ENCODE data around the gene HTT. TPM values are rescaled to one million over a fixed set of nuclear protein-coding genes. Genes with fewer than 3 reads are reported as not detected.

The HTT gene
- total RNA-seq, 2 experiments from 2014 or later, result 52.5 to 55.7 TPM

DNA sequence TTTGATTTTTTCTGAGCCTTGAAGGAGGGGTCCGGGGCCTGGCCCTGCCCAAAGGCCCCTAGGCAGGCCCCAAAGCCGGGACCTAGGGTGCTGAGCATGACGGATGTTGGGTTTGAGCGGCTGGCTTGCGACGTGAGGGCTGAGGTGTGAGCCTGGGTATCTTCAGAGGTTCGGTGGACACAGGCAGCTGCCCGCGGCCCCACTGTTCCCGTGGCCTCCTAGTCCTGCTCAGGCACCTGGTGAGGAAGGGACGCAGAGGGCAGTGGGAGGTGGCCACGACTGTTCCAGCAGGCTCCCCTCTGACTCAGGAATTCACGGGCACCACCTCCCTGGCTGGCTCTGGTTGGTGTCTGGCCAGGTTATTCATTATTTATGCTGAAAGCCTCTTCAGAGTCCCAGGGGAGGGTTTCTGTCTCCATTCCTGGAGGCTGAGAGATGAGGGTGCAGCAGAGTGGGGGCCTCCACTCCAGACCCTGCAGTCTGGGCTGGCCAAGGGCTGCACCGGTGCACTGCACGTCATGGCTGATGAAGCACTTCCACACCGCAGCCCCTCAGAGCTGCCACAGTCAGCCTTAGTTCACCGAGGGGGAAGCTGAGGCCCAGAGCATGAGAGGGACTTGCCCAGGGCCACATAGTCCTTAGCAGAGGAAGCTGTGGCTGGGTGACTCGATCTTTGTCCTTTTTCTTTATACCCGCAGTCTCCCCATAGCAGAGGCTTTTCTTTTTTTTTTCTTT lies 176.6 kb downstream of the HTT start:
- CTCF ChIA-PET, result no interaction called here
- POLR2A ChIA-PET, result no interaction called here

DNA sequence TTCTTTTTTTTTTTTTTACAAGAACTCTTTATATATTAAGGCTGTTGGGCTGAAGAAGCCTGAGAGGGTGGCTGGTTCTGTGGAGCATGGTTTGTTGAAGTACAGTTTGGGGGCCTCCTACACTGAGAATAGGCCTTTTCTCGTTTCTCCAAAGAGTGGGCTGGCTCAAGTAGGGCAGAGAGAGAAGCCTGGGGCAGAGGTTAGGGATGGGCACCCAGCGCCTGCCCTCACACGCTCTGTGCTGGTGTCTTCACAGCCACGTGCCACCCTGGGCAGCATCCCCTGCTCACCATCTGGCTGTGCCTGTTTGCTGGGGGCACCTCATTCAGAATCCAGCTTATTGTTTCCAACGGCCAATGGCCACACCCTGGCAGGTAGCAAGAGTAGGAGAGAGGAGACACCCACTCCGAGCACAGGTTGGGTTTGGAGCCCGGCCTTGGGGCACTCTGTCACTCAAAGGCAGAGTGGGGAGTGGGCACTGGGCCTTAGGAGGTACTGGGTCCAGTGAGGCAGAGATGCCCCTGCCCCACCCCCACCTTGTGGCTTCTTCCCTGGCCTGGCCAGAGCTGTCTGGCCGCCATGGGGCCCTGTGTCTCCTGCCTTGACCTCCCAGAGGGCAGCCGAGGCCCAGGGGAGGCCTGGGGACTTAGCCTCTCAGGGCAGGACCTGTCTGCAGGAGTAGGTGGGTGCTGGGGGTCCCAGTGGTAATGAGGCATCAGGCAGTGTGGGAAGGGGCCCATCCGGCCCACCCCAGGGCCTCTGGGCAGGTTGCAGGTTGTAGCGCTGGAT lies 177.4 kb downstream of the HTT start:
- POLR2A ChIA-PET, result no interaction called here
- CTCF ChIA-PET, result no interaction called here

- CTCF ChIA-PET, result no interaction called here
Observed at GRCh38 chr4:3252480-3252828, 178.0 kb downstream of the HTT start.

GRCh38 chr4:3252831-3253641 lies 178.6 kb downstream of the HTT start:
- POLR2A ChIA-PET, result no interaction called here
- CTCF ChIA-PET, result no interaction called here

More at GRCh38 chr4:3252480-3252828, 178.0 kb downstream of the HTT start:
- POLR2A ChIA-PET, result no interaction called here

DNA sequence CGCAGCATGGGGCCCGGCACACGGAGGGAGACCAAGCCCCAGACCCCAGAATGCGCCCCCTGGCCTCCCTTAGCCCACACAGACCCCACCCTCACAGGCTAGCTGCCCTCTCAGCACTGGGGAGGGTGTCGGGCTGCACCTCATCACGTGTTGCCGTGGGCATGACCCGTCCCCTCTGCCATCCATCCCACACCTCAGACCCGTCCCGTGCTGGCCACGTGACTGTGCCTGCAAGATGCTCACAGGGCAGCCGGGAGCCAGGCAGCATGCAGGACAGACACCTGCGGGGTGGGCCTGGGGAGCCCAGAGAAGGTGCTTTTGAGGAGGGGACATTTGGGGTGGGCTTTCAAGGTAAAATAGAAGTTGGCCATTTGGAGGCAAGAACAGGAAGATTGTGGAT lies 179.3 kb downstream of the HTT start:
- CTCF ChIA-PET, result no interaction called here
- POLR2A ChIA-PET, result no interaction called here

DNA sequence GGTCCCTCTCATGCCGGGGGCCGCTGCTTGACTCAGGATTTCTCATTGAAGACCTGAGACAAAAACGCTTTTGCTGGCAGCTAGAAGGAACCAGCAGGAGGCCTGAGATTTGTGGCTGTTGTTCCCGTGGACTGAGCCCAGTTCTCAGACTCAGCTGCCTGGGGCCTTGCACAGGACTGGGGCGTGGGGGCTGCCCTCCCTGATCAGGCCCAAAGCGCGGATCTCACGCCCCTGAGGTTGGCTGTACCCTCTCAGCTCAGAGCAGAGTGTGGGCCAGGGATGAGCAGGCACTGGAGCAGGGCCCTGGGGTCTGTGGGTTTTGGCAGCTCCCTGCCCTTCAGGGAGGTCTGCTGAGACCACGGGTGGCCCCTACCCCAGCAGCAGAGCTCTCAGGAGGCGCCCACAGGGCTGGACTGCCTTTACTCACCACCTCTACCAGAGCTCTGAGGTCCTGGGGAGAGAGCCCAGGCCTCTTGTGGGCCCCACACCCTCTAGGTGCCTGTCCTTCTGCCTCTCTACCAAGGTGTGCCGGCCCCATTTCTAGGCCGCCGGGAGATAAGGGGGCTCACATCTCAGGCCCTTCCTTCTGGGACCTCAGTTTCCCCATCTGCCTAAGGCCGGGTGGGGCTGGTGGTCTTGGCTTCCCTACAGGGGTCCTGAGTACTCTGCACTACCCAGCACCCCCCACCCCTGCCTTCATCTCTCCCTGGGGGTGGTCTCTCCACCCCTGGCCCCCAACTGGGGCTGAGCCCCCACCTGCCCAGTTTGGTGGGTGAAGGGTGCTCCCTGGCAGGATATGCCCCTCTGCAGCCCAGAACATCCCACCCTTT lies 180.0 kb downstream of the HTT start:
- POLR2A ChIA-PET, result no interaction called here
- CTCF ChIA-PET, result no interaction called here

- ChIA-PET CTCF (no interaction called here), POLR2A (no interaction called here)
Observed at GRCh38 chr4:3255611-3256186, 181.2 kb downstream of the HTT start.

DNA sequence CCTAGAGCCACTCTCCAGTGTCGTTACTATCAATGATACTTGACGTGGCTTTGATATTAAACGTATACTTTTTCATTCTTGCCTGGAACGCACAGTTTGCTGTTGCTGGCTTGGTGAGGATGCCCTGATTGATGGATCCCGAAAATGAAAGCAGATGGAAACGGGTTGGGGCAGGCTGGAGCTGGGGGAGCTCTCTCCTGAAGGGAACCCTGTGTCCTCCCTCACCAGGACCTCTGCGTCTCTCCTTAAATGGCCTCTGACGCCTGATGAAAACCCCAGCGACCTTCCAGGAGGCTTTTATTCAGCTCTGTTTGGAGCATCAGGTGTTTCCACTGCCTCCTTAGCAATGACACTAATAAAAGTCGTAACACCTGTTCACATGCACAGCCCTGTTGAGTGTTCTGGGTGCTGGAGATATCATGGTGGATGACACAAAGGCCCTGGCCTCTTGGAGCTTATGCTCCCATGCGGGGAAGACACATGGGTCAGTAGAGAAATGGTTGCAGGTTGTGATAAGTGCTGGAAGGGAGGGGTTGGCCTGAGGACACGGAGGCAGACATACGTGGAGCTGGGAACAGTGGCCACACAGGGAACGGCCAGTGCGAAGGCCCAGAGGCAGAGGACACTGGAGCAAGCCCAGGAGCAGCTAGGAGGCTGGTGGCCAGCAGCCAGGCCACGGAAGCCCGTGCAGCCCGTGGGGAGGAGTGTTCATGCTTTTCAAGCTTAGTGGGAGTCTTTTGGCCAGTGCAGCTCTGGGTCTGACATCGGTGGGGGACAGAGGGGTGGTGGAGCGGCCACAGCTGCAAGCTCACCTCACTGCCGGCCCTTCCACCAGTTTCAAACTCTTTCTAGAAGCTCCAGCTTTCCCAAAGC lies 182.0 kb downstream of the HTT start:
- POLR2A ChIA-PET, result no interaction called here
- CTCF ChIA-PET, result no interaction called here

DNA sequence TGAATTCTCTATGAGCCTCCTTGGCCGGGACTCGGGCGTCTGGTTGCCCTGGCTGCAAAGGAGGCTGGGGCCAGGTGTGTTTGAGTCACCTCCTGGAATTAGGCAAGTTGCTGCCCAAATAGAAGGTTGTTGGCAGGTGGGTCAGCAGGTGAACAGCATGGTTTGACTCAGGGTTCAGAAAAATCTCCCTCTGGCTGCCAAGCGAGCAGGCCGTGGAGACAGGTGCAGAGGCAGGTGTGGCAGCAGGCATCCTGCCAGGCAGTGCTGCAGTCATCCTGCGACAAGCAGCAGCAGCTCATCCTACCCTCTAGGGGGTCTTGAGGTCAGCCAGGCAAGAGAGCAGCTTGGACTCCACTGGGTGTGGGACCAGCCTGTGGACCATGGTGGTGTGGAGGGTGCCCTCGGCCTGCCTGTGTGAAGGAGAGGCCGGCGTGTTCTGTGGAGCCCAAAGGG lies 182.6 kb downstream of the HTT start:
- CTCF ChIA-PET, result no interaction called here
- POLR2A ChIA-PET, result no interaction called here

GRCh38 chr4:3257556-3258482 lies 183.3 kb downstream of the HTT start:
- ChIA-PET POLR2A (no interaction called here), CTCF (interaction anchor here (0.8 kb wide), 1 partner anchor 1358 kb away, joined by 3 read pairs; no protein-coding TSS in a partner anchor)

- ChIA-PET CTCF (no interaction called here), POLR2A (no interaction called here)
Observed at GRCh38 chr4:3261411-3262207, 187.1 kb downstream of the HTT start.

DNA sequence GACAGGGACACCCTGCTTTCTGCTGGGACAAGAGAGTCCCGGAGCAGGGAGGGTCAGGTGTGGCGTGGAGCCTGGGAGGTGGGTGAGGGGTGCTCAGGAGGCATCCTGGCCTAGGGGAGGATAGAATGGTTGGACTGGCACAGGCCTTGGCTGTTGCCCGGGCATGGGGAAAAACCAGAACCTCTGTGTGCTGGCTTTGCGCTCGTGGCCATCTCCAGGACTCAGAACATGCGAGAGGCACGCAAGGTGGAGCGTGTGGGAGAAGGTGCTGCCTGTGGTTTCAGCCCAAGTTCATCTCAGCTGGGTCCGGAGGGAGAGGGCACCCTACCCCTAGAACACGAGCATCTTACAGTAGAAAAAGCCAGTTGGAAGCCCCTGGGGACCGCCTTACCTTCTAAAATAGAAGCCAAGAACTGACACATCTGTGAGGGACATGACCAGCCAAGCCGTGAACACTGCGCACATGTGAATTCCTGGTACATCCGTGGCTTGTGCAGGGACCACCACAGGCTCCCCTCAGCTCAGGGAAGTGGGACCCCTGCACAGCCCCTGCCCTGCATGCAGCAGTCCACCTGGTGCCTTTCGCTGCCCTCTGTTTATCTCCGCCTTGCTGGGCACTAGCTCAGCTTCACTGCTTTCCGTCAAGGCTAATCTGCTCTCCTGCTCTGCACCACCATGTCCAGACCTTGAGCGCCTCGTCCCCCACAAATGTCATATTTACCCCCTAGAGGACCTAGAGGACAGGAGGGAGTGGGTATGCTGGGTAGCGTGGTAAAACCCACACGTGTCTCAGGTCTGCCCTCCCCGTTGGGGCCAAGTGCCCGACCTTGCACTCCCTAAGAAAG lies 187.9 kb downstream of the HTT start:
- ChIA-PET CTCF (no interaction called here), POLR2A (no interaction called here)

DNA sequence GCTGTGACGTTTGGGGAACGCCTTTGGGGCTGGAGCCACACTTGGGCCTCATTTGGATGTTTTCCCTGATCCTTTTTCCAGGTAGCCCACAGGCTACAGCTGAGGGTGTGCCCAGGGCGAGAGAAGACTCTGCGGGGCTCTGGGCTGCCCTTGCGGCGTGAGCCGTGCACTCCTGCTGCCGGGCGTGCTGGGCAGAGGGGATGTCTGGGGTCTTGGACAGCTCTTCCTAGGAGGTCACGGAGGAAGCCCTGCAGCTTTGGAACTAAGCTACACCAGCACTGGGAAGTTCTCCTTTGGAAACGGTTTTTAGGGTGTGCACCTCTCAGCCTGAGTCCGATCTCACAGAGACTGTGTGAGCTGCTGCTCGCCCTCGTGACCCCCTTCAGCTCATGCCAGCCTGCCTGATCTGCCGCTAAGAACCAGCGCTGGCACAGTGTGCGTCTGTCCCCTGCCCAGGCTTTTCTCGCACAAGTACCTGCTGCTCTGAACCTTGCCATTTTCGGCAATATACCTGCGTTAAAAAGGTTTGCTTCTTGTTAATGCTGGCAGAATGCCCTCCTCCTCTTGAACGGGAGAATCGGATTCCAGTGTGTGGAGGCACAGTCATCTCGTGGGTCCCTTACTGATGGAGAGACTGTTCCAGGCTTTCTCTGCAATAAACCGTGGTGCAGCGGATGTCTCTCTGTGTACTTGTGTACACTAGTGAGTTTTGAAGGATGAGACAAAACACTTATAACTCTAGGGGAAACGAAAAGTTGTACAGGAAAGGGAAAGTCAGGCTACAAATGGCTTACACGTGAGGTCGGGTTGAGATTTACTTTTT lies 188.8 kb downstream of the HTT start:
- ChIA-PET POLR2A (no interaction called here), CTCF (no interaction called here)

DNA sequence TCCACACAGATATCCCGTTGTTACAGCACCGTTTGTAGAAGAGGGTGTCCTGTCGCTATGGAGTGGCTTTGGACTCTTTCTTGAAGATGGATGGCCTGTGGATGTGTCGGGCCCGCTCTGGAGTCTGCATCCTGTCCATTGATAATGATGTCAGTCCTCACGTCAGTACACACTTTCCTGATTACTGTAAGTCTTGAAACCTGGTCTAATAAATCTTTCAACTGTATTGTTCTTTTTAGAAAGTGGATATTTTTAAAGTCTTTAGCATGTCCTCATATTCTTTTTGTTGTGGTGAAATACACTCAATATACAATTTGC lies 189.4 kb downstream of the HTT start:
- ChIA-PET POLR2A (no interaction called here), CTCF (no interaction called here)

DNA sequence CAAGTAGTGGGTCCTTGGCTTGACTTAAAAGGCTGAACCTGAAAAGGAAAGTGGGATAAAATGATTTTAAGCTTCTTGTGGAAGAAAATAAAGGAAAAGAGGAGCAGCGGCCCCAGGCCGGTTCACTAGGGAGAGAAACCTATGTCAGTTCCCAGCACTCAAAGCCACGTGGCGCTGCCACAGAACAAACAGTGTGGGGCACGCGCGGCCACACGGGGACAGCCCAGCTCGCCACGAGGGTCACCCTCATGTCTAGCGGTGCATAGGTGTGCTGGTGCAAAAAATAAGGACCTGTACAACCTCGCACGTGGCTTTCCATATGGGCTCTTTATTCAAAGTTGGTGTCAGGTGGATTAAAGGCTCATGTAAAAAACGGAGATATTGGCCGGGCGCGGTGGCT lies 191.6 kb downstream of the HTT start:
- CTCF ChIA-PET, result interaction anchor here (0.7 kb wide), 1 partner anchor 1769 kb away, joined by 3 read pairs; no protein-coding TSS in a partner anchor

More for the DNA sequence above, 191.6 kb downstream of the HTT start:
- POLR2A ChIA-PET, result no interaction called here

Measured in activated CD8-positive, alpha-beta memory T cell treated with anti-CD3 and anti-CD28 coated beads for 36 hours (primary cell).